Breast epithelium (tissue), 4 donors: ENCODE results near the gene TMEFF2. TPM values are rescaled to one million over a fixed set of nuclear protein-coding genes. Genes with fewer than 3 reads are reported as not detected.

ENCODE experiments used
- DNase-seq, 2 donors: peaks; one replicate each; pipeline ENCODE4 v3.0.0-alpha.2; 2019; ENCODE audit warnings: low spot score in 2 of 2
- H3K27ac ChIP-seq, 2 donors: fragments of 200-600 bp; sonication (generic) in 1 of 2; one replicate each; pipeline ENCODE4 v1.5.1; 2016 to 2019; ENCODE audit warnings: mild to moderate bottlenecking in 1 of 2
- H3K27me3 ChIP-seq, 2 donors: fragments of 200-600 bp; sonication (generic) in 1 of 2; one replicate each; pipeline versions ENCODE4 v1.5.1 to v1.6.0; 2017 to 2019; ENCODE audit warnings: control low read depth in 1 of 2, mild to moderate bottlenecking in 1 of 2
- H3K36me3 ChIP-seq: fragments of 200-600 bp; one replicate; pipeline ENCODE4 v1.5.1; 2019
- H3K4me1 ChIP-seq, 2 donors: fragments of 200-600 bp; sonication (generic); one replicate each; pipeline ENCODE4 v1.5.1; 2016 to 2019; ENCODE audit warnings: control low read depth in 1 of 2
- H3K4me3 ChIP-seq, 3 donors: fragments of 200-600 bp; sonication (generic); 1 replicate in 2 of 3; 2 replicates in 1 of 3; pipeline ENCODE4 v1.5.1; 2016 to 2019; ENCODE audit warnings: mild to moderate bottlenecking in 3 of 3, moderate library complexity in 2 of 3
- H3K9me3 ChIP-seq, 2 donors: fragments of 200-600 bp; sonication (generic) in 1 of 2; one replicate each; pipeline ENCODE4 v1.5.1; 2016 to 2019; ENCODE audit warnings: control low read depth in 1 of 2
- CTCF ChIP-seq, 3 donors: fragments of 450-650 bp; IDR thresholded peaks; one replicate each; pipeline ENCODE4 v1.5.1; 2016 to 2017; ENCODE audit warnings: antibody characterized with exemption in 3 of 3, mild to moderate bottlenecking in 3 of 3, moderate library complexity in 3 of 3
- POLR2A ChIP-seq: fragments of 450-650 bp; IDR thresholded peaks from one replicate; pipeline ENCODE4 v1.6.1; 2016; ENCODE audit warnings: antibody characterized with exemption, mild to moderate bottlenecking, moderate library complexity
- POLR2AphosphoS5 ChIP-seq, 3 donors: sonication (generic); formaldehyde crosslinking; IDR thresholded peaks; one replicate each; pipeline ENCODE4 v1.6.1; 2017; ENCODE audit warnings: antibody characterized with exemption in 3 of 3
- intact Hi-C: fragments of 100-400 bp; cut with DNase I; formaldehyde crosslinking; loops from one replicate; pipeline ENCODE4 v1.15.1; 2023; ENCODE audit warnings: low total_unique reads
- total RNA-seq, 3 donors: library from RNA; depleted of rRNA; stranded (reverse); fragments of >200 nt; gene quantifications; one replicate each; pipeline ENCODE4 v1.1.0, GENCODE V29; 2016

TMEFF2 gene
- total RNA-seq, 3 donors from 2014 or later = 0.32 TPM; not detected in 2

GRCh38 chr2:192004188-192004963 is 190.4 kb downstream of the TMEFF2 start:
- Histone ChIP-seq H3K4me1 (no peaks in the 10 kb centered on the region), H3K27me3 (no peaks in the 10 kb centered on the region), H3K27ac (no peak overlapping the region), H3K9me3 (no peaks in the 10 kb centered on the region), H3K4me3 (no peak overlapping the region), H3K36me3 (no peaks in the 10 kb centered on the region)
- no peak for DNase-seq
- TF ChIP-seq CTCF (IDR thresholded peaks at IDR 0.05) = no peak
- no peak for TF ChIP-seq POLR2A
- TF ChIP-seq POLR2AphosphoS5 (IDR thresholded peaks at IDR 0.05) = no peak
- intact Hi-C loops = no loop called here

GRCh38 chr2:192002418-192002817 is 192.3 kb downstream of the TMEFF2 start:
- DNase-seq = no peak
- no peak overlapping the region for H3K4me3 ChIP-seq
- intact Hi-C loops = no loop called here
- no peak overlapping the region for H3K27ac ChIP-seq
- no peaks in the 10 kb centered on the region for H3K9me3 ChIP-seq
- no peaks in the 10 kb centered on the region for H3K27me3 ChIP-seq
- no peaks in the 10 kb centered on the region for H3K4me1 ChIP-seq
- TF ChIP-seq POLR2A (no peak), POLR2AphosphoS5 (IDR thresholded peaks at IDR 0.05) (no peak), CTCF (IDR thresholded peaks at IDR 0.05) (no peak)
- H3K36me3 ChIP-seq = no peaks in the 10 kb centered on the region

DNA sequence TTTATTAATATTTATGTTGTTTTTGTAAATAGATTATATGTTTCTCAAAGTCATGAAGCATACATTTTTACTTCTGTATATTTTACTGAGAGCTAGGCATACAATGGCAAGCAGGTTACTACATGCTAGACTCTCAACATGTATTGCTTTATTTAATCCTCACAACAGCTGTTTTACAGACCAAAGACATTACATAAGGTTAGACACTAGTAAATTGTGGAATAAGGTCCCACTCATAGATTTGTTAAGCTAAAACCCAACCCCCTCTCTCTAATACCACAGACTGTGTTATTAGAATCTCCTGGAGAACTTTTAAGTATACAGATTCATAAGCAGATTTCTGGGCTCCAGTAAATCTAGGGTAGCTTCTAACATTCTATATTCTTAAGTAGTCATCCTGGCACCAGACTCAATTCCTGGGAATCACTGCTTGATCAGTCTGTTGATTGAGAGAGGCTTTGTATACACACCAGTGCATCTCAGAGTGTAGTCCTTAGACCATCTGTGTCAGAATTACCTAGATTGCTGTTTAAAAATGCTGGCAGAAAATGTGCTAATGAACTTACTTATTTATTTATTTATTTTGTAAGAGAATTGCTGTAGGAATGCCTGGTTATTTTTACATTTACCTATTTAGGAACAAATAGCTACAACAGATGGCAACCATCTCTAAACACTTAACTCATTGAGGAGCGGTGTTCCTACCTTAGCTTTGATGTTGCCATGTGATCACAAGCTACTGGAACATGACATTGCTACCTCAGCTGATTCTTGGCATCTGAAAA is 194.3 kb downstream of the TMEFF2 start:
- intact Hi-C loops = no loop called here
- no peak overlapping the region for H3K4me3 ChIP-seq
- no peaks in the 10 kb centered on the region for H3K9me3 ChIP-seq
- H3K27ac ChIP-seq = no peak overlapping the region
- H3K36me3 ChIP-seq = no peaks in the 10 kb centered on the region
- no peak for DNase-seq
- TF ChIP-seq POLR2A (no peak), POLR2AphosphoS5 (IDR thresholded peaks at IDR 0.05) (no peak), CTCF (IDR thresholded peaks at IDR 0.05) (no peak)
- no peaks in the 10 kb centered on the region for H3K27me3 ChIP-seq
- H3K4me1 ChIP-seq = no peaks in the 10 kb centered on the region

DNA sequence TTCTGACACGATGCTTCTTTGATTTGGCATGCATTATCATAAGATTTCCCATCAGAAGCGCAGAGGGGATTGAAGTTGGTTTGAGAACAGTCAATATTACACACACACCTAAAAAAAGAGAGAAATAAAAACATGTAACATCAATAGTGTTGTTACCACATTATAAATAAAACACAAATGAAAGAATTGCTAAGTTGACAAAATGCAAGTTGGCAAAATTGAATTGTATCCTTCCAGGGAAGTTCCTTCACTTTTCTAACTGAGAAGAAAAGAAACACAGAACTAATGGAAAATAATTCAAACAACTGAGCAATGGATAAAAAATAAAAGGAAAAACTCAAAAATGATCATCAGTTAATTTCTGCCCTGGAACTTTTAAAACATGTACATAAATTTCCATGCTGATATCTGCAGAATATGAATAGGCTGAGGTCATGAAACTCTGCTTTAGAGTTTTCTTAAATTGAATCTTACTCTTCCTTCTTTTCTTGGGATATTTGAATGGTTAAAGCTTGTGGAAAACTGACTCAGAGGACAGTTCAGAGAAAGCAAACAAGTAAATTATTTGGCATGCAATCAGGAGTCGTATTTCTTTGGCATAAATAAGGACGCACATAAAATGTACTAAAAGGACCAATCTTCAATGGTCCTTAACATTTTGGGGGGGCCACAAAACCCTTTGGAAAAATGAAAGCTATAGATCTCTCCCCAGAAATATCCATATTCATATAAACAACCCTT is 195.5 kb downstream of the TMEFF2 start:
- intact Hi-C loops = no loop called here

More for the DNA sequence above, 195.5 kb downstream of the TMEFF2 start:
- Histone ChIP-seq H3K4me3 (no peak overlapping the region), H3K27ac (no peak overlapping the region), H3K36me3 (no peaks in the 10 kb centered on the region), H3K27me3 (no peaks in the 10 kb centered on the region), H3K4me1 (no peaks in the 10 kb centered on the region), H3K9me3 (no peaks in the 10 kb centered on the region)
- no peak for DNase-seq
- TF ChIP-seq POLR2AphosphoS5 (IDR thresholded peaks at IDR 0.05) (no peak), CTCF (IDR thresholded peaks at IDR 0.05) (no peak), POLR2A (no peak)
